ENCODE results near the gene HOXC10. TPM values are rescaled to one million over a fixed set of nuclear protein-coding genes. Genes with fewer than 3 reads are reported as not detected.

HOXC10 gene
- total RNA-seq, 1 donor from 2014 or later: 2.6 TPM

- no peak for DNase-seq
These were observed 44.8 kb downstream of the HOXC10 start for GRCh38 chr12:54029529-54030441.

- no peak for DNase-seq
These were observed 45.5 kb downstream of the HOXC10 start for GRCh38 chr12:54030442-54030801.

GRCh38 chr12:54030889-54031471 is 46.0 kb downstream of the HOXC10 start:
- no peak for DNase-seq

- no peak for DNase-seq
These were observed 46.5 kb downstream of the HOXC10 start for GRCh38 chr12:54031480-54031879.

GRCh38 chr12:54032086-54032619 is 47.2 kb downstream of the HOXC10 start:
- no peak for DNase-seq

- DNase-seq: peak; percentile 93
These were observed 47.7 kb downstream of the HOXC10 start, which contains the start of gene HOXC5 for GRCh38 chr12:54032627-54033100. Gene HOXC5 (plus strand): TSS chr12:54033050. CDS start chr12:54033123, 73 bp downstream.

- DNase-seq: no peak
These were observed 48.4 kb downstream of the HOXC10 start for GRCh38 chr12:54033106-54033979.

- DNase-seq: no peak
These were observed 49.2 kb downstream of the HOXC10 start for GRCh38 chr12:54033980-54034784.

GRCh38 chr12:54034785-54035310 is 49.9 kb downstream of the HOXC10 start:
- DNase-seq: no peak

- DNase-seq: no peak
These were observed 50.8 kb downstream of the HOXC10 start for GRCh38 chr12:54035568-54036264.

- DNase-seq: no peak
These were observed 51.8 kb downstream of the HOXC10 start for GRCh38 chr12:54036620-54037359.

GRCh38 chr12:54037360-54038283 is 52.7 kb downstream of the HOXC10 start:
- DNase-seq: no peak

GRCh38 chr12:54038284-54038870 is 53.4 kb downstream of the HOXC10 start:
- DNase-seq: no peak

- DNase-seq: no peak
These were observed 54.0 kb downstream of the HOXC10 start for GRCh38 chr12:54038871-54039414.

- peak; percentile 86 for DNase-seq
These were observed 54.6 kb downstream of the HOXC10 start for GRCh38 chr12:54039417-54040147.
